HCT116 (cell line): ENCODE results near the gene MEF2B. TPM values are rescaled to one million over a fixed set of nuclear protein-coding genes. Genes with fewer than 3 reads are reported as not detected.
A peak's percentile ranks its signal among the peaks of the same experiment; 100 is the strongest.

Source experiments
- ATAC-seq: fragments of 200-7000 bp; cut with Tn5 transposase; 2 replicates; pipeline ENCODE4 v1.9.1; 2020; ENCODE audit warnings: mild to moderate bottlenecking, moderate library complexity
- BruUV-seq: library from RNA; stranded (reverse); fragments of 400-500 nt; replicated peaks from 2 replicates; lab custom pipeline; 2021; lab: Mats Ljungman, UMichigan
- CTCF ChIA-PET: fragments of 300-600 bp; sonication (Branson Sonifier 250); formaldehyde crosslinking; loops from one replicate; lab custom pipeline; 2021; ENCODE audit warnings: antibody characterized with exemption; lab: Charles Lee
- POLR2A ChIA-PET: fragments of 300-600, 350-600 bp; sonication (Branson Sonifier 250); formaldehyde crosslinking; loops from one replicate; lab custom pipeline; 2021; ENCODE audit warnings: antibody characterized with exemption; lab: Charles Lee
- RAD21 ChIA-PET, 2 experiments: fragments of 300-600 bp; sonication (Branson Sonifier 250); formaldehyde crosslinking; loops; one replicate each; lab custom pipeline; 2023; ENCODE audit warnings: low total read pairs in 2 of 2; ENCODE audit not compliant: uncharacterized antibody in 2 of 2, unreplicated experiment in 2 of 2, low non-redundant PET in 1 of 2; lab: Charles Lee
- DNase-seq: peaks from one replicate; pipeline ENCODE4 v3.0.0-alpha.2; 2010; ENCODE audit warnings: low read depth, low spot score
- H2AFZ ChIP-seq: fragments of 200-600 bp; shearing (Covaris generic), sonication (generic); 2 replicates; pipeline ENCODE4 v1.6.1; 2017; ENCODE audit warnings: low read depth, mixed run types, mixed read lengths, antibody characterized with exemption, low read length; ENCODE audit not compliant: poor library complexity, severe bottlenecking
- H3K27ac ChIP-seq: 2 replicates; pipeline ENCODE4 v1.5.1; 2012; ENCODE audit warnings: low read depth, low read length
- H3K27me3 ChIP-seq: fragments of 200-600 bp; sonication (generic); 2 replicates; pipeline ENCODE4 v1.6.1; 2016; ENCODE audit warnings: mixed run types, low read length, mixed read lengths; ENCODE audit not compliant: insufficient read depth
- H3K36me3 ChIP-seq, 2 experiments: fragments of 200-500 bp in 1 of 2; fragments of 200-600 bp in 1 of 2; sonication (Bioruptor generic) in 1 of 2; sonication (generic) in 1 of 2; 2 replicates each; pipeline versions ENCODE4 v1.5.1 to v1.6.1; 2014 to 2016; ENCODE audit warnings: low read length in 2 of 2, inconsistent platforms in 1 of 2, mixed read lengths in 1 of 2, mixed run types in 1 of 2; ENCODE audit not compliant: insufficient read depth in 2 of 2, control insufficient read depth in 1 of 2
- H3K4me1 ChIP-seq, 2 experiments: fragments of 200-600 bp in 1 of 2; sonication (generic) in 1 of 2; 2 replicates each; pipeline versions ENCODE4 v1.5.1 to v1.6.1; 2012 to 2017; ENCODE audit warnings: low read length in 2 of 2, inconsistent platforms in 1 of 2, mild to moderate bottlenecking in 1 of 2, mixed read lengths in 1 of 2, mixed run types in 1 of 2, moderate library complexity in 1 of 2; ENCODE audit not compliant: insufficient read depth in 2 of 2, control insufficient read depth in 1 of 2
- H3K4me2 ChIP-seq: fragments of 200-600 bp; sonication (generic); 2 replicates; pipeline ENCODE4 v1.6.1; 2017; ENCODE audit warnings: mixed run types, low read length, mixed read lengths
- H3K4me3 ChIP-seq, 2 experiments: fragments of 200-600 bp in 1 of 2; sonication (generic) in 1 of 2; replicated peaks in 1 of 2; 2 replicates each; pipeline ENCODE4 v1.5.1; 2011 to 2016; ENCODE audit warnings: low read length in 2 of 2, control low read depth in 1 of 2, low read depth in 1 of 2, mild to moderate bottlenecking in 1 of 2, mixed read lengths in 1 of 2, mixed run types in 1 of 2
- H3K79me2 ChIP-seq: fragments of 200-600 bp; sonication (generic); 2 replicates; pipeline ENCODE4 v1.6.1; 2017; ENCODE audit warnings: mild to moderate bottlenecking, mixed run types, low read length, moderate library complexity, mixed read lengths; ENCODE audit not compliant: insufficient read depth
- H3K9ac ChIP-seq: fragments of 200-600 bp; sonication (generic); 2 replicates; pipeline ENCODE4 v1.6.1; 2016; ENCODE audit warnings: low read length, mixed read lengths
- H3K9me2 ChIP-seq: fragments of 200-600 bp; sonication (generic), shearing (Covaris generic); 2 replicates; pipeline ENCODE4 v1.6.1; 2017; ENCODE audit warnings: mixed run types, mild to moderate bottlenecking, moderate library complexity; ENCODE audit not compliant: insufficient read depth
- H3K9me3 ChIP-seq, 2 experiments: fragments of 200-500 bp in 1 of 2; fragments of 200-600 bp in 1 of 2; sonication (Bioruptor generic) in 1 of 2; sonication (generic) in 1 of 2; 2 replicates each; pipeline ENCODE4 v1.6.1; 2014 to 2017; ENCODE audit warnings: low read length in 2 of 2, mixed read lengths in 2 of 2, inconsistent platforms in 1 of 2, low read depth in 1 of 2, mild to moderate bottlenecking in 1 of 2, mixed run types in 1 of 2, moderate library complexity in 1 of 2; ENCODE audit not compliant: control insufficient read depth in 1 of 2, insufficient read depth in 1 of 2
- H4K20me1 ChIP-seq: fragments of 200-600 bp; sonication (generic), shearing (Covaris generic); 2 replicates; pipeline ENCODE4 v1.6.1; 2017; ENCODE audit warnings: mixed run types, mild to moderate bottlenecking, moderate library complexity; ENCODE audit not compliant: insufficient read depth
- EGR1 ChIP-seq: IDR thresholded peaks from 2 replicates; pipeline ENCODE4 v1.6.1; 2012; ENCODE audit warnings: low read depth
- ELF1 ChIP-seq: IDR thresholded peaks from 2 replicates; pipeline ENCODE4 v1.6.1; 2012; ENCODE audit warnings: low read depth, borderline replicate concordance
- EZH2 ChIP-seq: fragments of 200-600 bp; sonication (generic); IDR thresholded peaks from 2 replicates; pipeline ENCODE4 v1.6.1; 2017; ENCODE audit warnings: antibody characterized with exemption, mixed run types
- FOSL1 ChIP-seq: IDR thresholded peaks from 2 replicates; pipeline ENCODE4 v1.6.1; 2012; ENCODE audit warnings: low read depth
- JUND ChIP-seq: IDR thresholded peaks from 2 replicates; pipeline ENCODE4 v1.6.1; 2012
- POLR2AphosphoS5 ChIP-seq: IDR thresholded peaks from 2 replicates; pipeline ENCODE4 v1.6.1; 2011; ENCODE audit warnings: mild to moderate bottlenecking, low read depth, low read length, moderate library complexity
- RAD21 ChIP-seq: IDR thresholded peaks from 2 replicates; pipeline ENCODE4 v1.6.1; 2012; ENCODE audit warnings: low read depth, mild to moderate bottlenecking
- SIN3A ChIP-seq: IDR thresholded peaks from 2 replicates; pipeline ENCODE4 v1.6.1; 2012; ENCODE audit warnings: low read depth
- SRF ChIP-seq: IDR thresholded peaks from 2 replicates; pipeline ENCODE4 v1.6.1; 2012; ENCODE audit warnings: low read depth
- TCF7L2 ChIP-seq: IDR thresholded peaks from 2 replicates; pipeline ENCODE4 v1.7.0; 2011; ENCODE audit warnings: borderline replicate concordance, inconsistent platforms; ENCODE audit not compliant: insufficient read depth, insufficient read length; ENCODE audit errors: extremely low read depth
- YY1 ChIP-seq: IDR thresholded peaks from 2 replicates; pipeline ENCODE4 v1.6.1; 2011; ENCODE audit warnings: low read length, low read depth, moderate library complexity, mild to moderate bottlenecking; ENCODE audit not compliant: insufficient replicate concordance; ENCODE audit errors: extremely low read depth
- ZFX ChIP-seq: fragments of 450-650 bp; IDR thresholded peaks from 2 replicates; pipeline ENCODE4 v1.6.1; 2017
- intact Hi-C: fragments of 100-400 bp; cut with micrococcal nuclease; formaldehyde crosslinking; loops from 2 replicates; pipeline ENCODE4 v1.10.0; 2022
- total RNA-seq: library from RNA; stranded (reverse); gene quantifications from one replicate; pipeline ENCODE4 v1.2.1, GENCODE V29; 2021; ENCODE audit not compliant: unreplicated experiment
- TF ChIP-seq, protein P1 (sequence below): IDR thresholded peaks from 2 replicates; pipeline ENCODE4 v1.6.1; 2012
- TF ChIP-seq, protein P2 (sequence below), 3 experiments: fragments of 200-600 bp in 1 of 3; sonication (generic) in 1 of 3; IDR thresholded peaks in 2 of 3; conservative IDR thresholded peaks in 1 of 3; 2 replicates each; pipeline ENCODE4 v1.5.1; 2012 to 2017; ENCODE audit warnings: low read depth in 2 of 3, low read length in 2 of 3, antibody characterized with exemption in 1 of 3, borderline replicate concordance in 1 of 3, control low read depth in 1 of 3, mild to moderate bottlenecking in 1 of 3, mixed read lengths in 1 of 3, mixed run types in 1 of 3, moderate library complexity in 1 of 3; ENCODE audit not compliant: insufficient read depth in 1 of 3
- TF ChIP-seq, protein P3 (sequence below): IDR thresholded peaks from 2 replicates; pipeline ENCODE4 v1.6.1; 2012
- TF ChIP-seq, protein P4 (sequence below): IDR thresholded peaks from 2 replicates; pipeline ENCODE4 v1.6.1; 2012; ENCODE audit warnings: low read depth

The MEF2B gene
- total RNA-seq, 1 experiment from 2014 or later, result 7.9 TPM

DNA sequence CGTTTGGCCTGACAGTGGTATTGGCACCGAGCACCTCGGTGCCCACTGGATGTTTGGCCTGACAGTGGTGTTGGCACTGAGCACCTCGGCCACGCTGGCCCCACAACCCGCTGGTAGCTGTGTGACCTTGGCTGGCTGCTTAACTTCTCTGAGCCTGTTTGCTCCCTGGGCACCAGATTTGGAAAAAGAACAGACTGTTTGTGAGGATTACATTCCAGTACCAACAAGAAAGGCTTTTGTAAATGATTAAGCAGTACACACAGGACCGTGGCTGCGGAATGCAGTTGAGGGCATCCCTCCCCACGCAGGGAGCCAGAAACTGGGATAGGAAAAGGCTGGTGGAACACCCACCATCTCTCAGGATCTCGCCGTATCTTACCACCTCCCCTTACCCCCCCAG, 74.4 kb downstream of the MEF2B start:
- Histone ChIP-seq H3K4me3 (no peak overlapping the region), H3K27me3 (no peaks in the 10 kb centered on the region), H2AFZ (no peak overlapping the region), H3K9ac (peak overlapping the region; percentile 32), H3K9me2 (no peaks in the 10 kb centered on the region), H3K27ac (no peak overlapping the region), H3K36me3 (no peaks in the 10 kb centered on the region), H3K4me1 (peaks cover 47 to 75% of the 10 kb centered on the region in 2 experiments), H3K4me2 (peak overlapping the region; percentile 32; the same call in 1 of the 2 replicates), H4K20me1 (no peaks in the 10 kb centered on the region), H3K79me2 (no peaks in the 10 kb centered on the region), H3K9me3 (no peaks in the 10 kb centered on the region)
- POLR2A ChIA-PET, result no interaction called here
- no TSS peak for BruUV-seq
- CTCF ChIA-PET, result no interaction called here
- TF ChIP-seq POLR2AphosphoS5 (no peak), FOSL1 (no peak), ZFX (no peak), EZH2 (no peak), ELF1 (no peak), TCF7L2 (no peak), JUND (no peak), RAD21 (no peak), YY1 (no peak), SRF (no peak), EGR1 (no peak), SIN3A (no peak)
- TF ChIP-seq, protein P1, sequence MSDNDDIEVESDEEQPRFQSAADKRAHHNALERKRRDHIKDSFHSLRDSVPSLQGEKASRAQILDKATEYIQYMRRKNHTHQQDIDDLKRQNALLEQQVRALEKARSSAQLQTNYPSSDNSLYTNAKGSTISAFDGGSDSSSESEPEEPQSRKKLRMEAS, result no peak
- TF ChIP-seq, protein P2, sequence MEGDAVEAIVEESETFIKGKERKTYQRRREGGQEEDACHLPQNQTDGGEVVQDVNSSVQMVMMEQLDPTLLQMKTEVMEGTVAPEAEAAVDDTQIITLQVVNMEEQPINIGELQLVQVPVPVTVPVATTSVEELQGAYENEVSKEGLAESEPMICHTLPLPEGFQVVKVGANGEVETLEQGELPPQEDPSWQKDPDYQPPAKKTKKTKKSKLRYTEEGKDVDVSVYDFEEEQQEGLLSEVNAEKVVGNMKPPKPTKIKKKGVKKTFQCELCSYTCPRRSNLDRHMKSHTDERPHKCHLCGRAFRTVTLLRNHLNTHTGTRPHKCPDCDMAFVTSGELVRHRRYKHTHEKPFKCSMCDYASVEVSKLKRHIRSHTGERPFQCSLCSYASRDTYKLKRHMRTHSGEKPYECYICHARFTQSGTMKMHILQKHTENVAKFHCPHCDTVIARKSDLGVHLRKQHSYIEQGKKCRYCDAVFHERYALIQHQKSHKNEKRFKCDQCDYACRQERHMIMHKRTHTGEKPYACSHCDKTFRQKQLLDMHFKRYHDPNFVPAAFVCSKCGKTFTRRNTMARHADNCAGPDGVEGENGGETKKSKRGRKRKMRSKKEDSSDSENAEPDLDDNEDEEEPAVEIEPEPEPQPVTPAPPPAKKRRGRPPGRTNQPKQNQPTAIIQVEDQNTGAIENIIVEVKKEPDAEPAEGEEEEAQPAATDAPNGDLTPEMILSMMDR (IDR thresholded peaks at IDR 0.05 in 2 of 3, conservative IDR thresholded peaks at IDR 0.05 in 1 of 3; ENCODE audit: borderline replicate concordance in 1 of 3, insufficient read depth in 1 of 3, low read depth in 2 of 3, low read length in 2 of 3), result no peak
- TF ChIP-seq, protein P3, sequence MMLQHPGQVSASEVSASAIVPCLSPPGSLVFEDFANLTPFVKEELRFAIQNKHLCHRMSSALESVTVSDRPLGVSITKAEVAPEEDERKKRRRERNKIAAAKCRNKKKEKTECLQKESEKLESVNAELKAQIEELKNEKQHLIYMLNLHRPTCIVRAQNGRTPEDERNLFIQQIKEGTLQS, result no peak
- TF ChIP-seq, protein P4, sequence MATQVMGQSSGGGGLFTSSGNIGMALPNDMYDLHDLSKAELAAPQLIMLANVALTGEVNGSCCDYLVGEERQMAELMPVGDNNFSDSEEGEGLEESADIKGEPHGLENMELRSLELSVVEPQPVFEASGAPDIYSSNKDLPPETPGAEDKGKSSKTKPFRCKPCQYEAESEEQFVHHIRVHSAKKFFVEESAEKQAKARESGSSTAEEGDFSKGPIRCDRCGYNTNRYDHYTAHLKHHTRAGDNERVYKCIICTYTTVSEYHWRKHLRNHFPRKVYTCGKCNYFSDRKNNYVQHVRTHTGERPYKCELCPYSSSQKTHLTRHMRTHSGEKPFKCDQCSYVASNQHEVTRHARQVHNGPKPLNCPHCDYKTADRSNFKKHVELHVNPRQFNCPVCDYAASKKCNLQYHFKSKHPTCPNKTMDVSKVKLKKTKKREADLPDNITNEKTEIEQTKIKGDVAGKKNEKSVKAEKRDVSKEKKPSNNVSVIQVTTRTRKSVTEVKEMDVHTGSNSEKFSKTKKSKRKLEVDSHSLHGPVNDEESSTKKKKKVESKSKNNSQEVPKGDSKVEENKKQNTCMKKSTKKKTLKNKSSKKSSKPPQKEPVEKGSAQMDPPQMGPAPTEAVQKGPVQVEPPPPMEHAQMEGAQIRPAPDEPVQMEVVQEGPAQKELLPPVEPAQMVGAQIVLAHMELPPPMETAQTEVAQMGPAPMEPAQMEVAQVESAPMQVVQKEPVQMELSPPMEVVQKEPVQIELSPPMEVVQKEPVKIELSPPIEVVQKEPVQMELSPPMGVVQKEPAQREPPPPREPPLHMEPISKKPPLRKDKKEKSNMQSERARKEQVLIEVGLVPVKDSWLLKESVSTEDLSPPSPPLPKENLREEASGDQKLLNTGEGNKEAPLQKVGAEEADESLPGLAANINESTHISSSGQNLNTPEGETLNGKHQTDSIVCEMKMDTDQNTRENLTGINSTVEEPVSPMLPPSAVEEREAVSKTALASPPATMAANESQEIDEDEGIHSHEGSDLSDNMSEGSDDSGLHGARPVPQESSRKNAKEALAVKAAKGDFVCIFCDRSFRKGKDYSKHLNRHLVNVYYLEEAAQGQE, result no peak
- ATAC-seq, result no peak
- RAD21 ChIA-PET, result no interaction called here
- intact Hi-C loops, result no loop called here
- DNase-seq, result no peak
